Putamen (tissue), 1 donor: ENCODE measurements around the gene CNN2.

Experiments
- DNase-seq: peaks from one replicate; pipeline ENCODE4 v3.0.0-alpha.2; 2016; ENCODE audit warnings: low spot score

CNN2 gene

GRCh38 chr19:1049106-1049505 lies 22.7 kb downstream of the CNN2 start:
- no peak for DNase-seq

- no peak for DNase-seq
These were observed 23.4 kb downstream of the CNN2 start for GRCh38 chr19:1049800-1050199.

- no peak for DNase-seq
These were observed 24.8 kb downstream of the CNN2 start for GRCh38 chr19:1050989-1051788.

- no peak for DNase-seq
These were observed 25.4 kb downstream of the CNN2 start for GRCh38 chr19:1051791-1052190.

- no peak for DNase-seq
These were observed 26.1 kb downstream of the CNN2 start for GRCh38 chr19:1052349-1052975.

- DNase-seq, result no peak
These were observed 27.0 kb downstream of the CNN2 start for GRCh38 chr19:1053176-1054101.

GRCh38 chr19:1054102-1055027 lies 28.0 kb downstream of the CNN2 start:
- DNase-seq, result no peak

GRCh38 chr19:1055028-1055425 lies 28.6 kb downstream of the CNN2 start:
- DNase-seq, result no peak

GRCh38 chr19:1055886-1056620 lies 29.6 kb downstream of the CNN2 start:
- DNase-seq, result no peak

- no peak for DNase-seq
These were observed 30.9 kb downstream of the CNN2 start for GRCh38 chr19:1057176-1057855.

GRCh38 chr19:1058112-1058511 lies 31.7 kb downstream of the CNN2 start:
- DNase-seq, result no peak

GRCh38 chr19:1060689-1061088 lies 34.3 kb downstream of the CNN2 start:
- DNase-seq, result no peak

GRCh38 chr19:1061987-1062386 lies 35.6 kb downstream of the CNN2 start:
- DNase-seq, result no peak

GRCh38 chr19:1062387-1063029 lies 36.1 kb downstream of the CNN2 start:
- no peak for DNase-seq

- no peak for DNase-seq
These were observed 36.9 kb downstream of the CNN2 start for GRCh38 chr19:1063030-1063908.

GRCh38 chr19:1063909-1064660 lies 37.7 kb downstream of the CNN2 start:
- DNase-seq, result no peak

GRCh38 chr19:1064661-1065605 lies 38.5 kb downstream of the CNN2 start:
- DNase-seq, result no peak
